Activated naive CD8-positive, alpha-beta T cell treated with anti-CD3 and anti-CD28 coated beads, Interleukin-2, amount 10 ng/mL, durations not matched to agents 7 days and 5 days (primary cell): Measurements from ENCODE around the gene MPST. TPM values are rescaled to one million over a fixed set of nuclear protein-coding genes. Genes with fewer than 3 reads are reported as not detected.
A peak's percentile ranks its signal among the peaks of the same experiment; 100 is the strongest.

Source experiments
- ATAC-seq: fragments of 150-1000 bp; cut with Tn5 transposase; one replicate; pipeline ENCODE4 v1.10.0; 2021; ENCODE audit warnings: low read depth, moderate library complexity
- POLR2A ChIA-PET: fragments of 350-600 bp; sonication (Branson Sonifier 250); formaldehyde crosslinking; loops from one replicate; lab custom pipeline; 2021; ENCODE audit warnings: antibody characterized with exemption; lab: Charles Lee
- DNase-seq: peaks from one replicate; pipeline ENCODE4 v3.0.0; 2021
- H3K27ac Mint-ChIP-seq: one replicate; pipeline ENCODE4 v1.8.0; 2022; ENCODE audit warnings: mild to moderate bottlenecking, mixed read lengths
- H3K27me3 Mint-ChIP-seq: one replicate; pipeline ENCODE4 v1.8.0; 2022; ENCODE audit warnings: mild to moderate bottlenecking, moderate library complexity, mixed read lengths
- H3K36me3 Mint-ChIP-seq: one replicate; pipeline ENCODE4 v1.8.0; 2021; ENCODE audit warnings: mild to moderate bottlenecking, mixed read lengths
- H3K4me1 Mint-ChIP-seq: one replicate; pipeline ENCODE4 v1.8.0; 2021; ENCODE audit warnings: mixed read lengths
- H3K4me3 Mint-ChIP-seq: one replicate; pipeline ENCODE4 v1.8.0; 2022; ENCODE audit warnings: mild to moderate bottlenecking, moderate library complexity, mixed read lengths
- H3K9me3 Mint-ChIP-seq: one replicate; pipeline ENCODE4 v1.8.0; 2021; ENCODE audit warnings: mixed read lengths
- total RNA-seq, 2 experiments: library from RNA; stranded (reverse); gene quantifications; one replicate each; pipeline ENCODE4 v1.2.3, GENCODE V29; 2021

Gene MPST
- total RNA-seq, 2 experiments from 2014 or later = 23.1 to 23.4 TPM

- no peak overlapping the region for H3K4me3 Mint-ChIP-seq
- peaks cover 8% of the 10 kb centered on the region for H3K27me3 Mint-ChIP-seq
- ATAC-seq = no peak
- peaks cover 5% of the 10 kb centered on the region for H3K36me3 Mint-ChIP-seq
- POLR2A ChIA-PET = interaction anchor here (0.7 kb wide), 1 partner anchor 50 kb away, joined by 3 read pairs; no protein-coding TSS in a partner anchor
- no peak for DNase-seq
- peaks cover 10% of the 10 kb centered on the region for H3K4me1 Mint-ChIP-seq
- H3K27ac Mint-ChIP-seq = no peak overlapping the region
- H3K9me3 Mint-ChIP-seq = no peaks in the 10 kb centered on the region
These were observed 1.5 kb downstream of the MPST start for GRCh38 chr22:37021041-37021440.

- DNase-seq = peak; percentile 69
- peak; percentile 41 for ATAC-seq
- peak overlapping the region; percentile 55 for H3K4me3 Mint-ChIP-seq
These were observed 2.4 kb downstream of the MPST start for GRCh38 chr22:37021710-37022482.

DNA sequence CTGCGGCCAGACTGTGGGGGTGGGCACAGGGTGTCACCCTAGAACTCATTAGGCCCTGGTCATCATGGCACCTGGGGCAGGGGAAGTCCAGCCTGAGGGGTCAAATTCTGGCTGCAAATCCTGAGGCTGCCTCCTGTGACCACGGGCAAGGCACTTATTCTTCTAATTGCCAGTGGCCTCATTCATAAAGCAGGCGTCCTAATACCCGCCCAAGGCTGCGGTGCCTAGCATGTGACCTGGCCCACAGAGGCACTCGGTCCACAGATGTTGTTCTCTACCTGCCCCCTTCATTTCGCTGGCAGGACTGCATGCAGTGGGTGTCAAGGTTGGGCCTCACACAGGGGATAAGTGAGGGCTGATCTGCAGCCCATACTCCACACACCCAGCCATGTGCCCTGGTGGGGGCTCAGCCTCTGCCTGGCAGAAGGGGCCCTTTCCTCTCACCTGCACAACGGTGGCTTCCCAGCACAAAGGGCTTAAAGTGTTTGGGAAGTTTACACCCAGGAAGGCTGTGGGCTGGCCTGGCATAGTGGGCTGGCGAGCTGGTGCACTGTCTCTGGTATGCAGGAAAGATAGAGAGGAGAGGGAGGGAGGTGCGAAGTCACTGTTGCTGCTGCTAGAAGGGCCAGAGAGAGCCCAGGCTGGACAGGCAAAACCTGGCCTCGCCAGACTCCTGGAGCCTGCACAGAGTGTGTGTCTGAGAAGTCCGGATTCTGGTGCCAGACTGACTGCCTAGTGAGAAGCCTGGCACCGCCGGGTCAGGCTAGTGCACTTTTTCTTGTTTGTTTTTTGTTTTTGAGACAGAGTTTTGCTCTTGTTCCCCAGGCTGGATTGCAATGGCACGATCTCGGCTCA, 3.2 kb downstream of the MPST start:
- Mint-ChIP-seq H3K27me3 (peaks cover 8% of the 10 kb centered on the region), H3K4me3 (no peak overlapping the region), H3K36me3 (peaks cover 5% of the 10 kb centered on the region), H3K4me1 (peaks cover 10% of the 10 kb centered on the region), H3K27ac (no peak overlapping the region), H3K9me3 (no peaks in the 10 kb centered on the region)
- POLR2A ChIA-PET = no interaction called here
- DNase-seq (no peak), ATAC-seq (no peak)

More at GRCh38 chr22:37021710-37022482, 2.4 kb downstream of the MPST start:
- POLR2A ChIA-PET = no interaction called here
- Mint-ChIP-seq H3K27ac (no peak overlapping the region), H3K27me3 (peaks cover 8% of the 10 kb centered on the region), H3K36me3 (peaks cover 5% of the 10 kb centered on the region), H3K9me3 (no peaks in the 10 kb centered on the region), H3K4me1 (peaks cover 10% of the 10 kb centered on the region)

- DNase-seq (no peak), ATAC-seq (no peak)
- peaks cover 8% of the 10 kb centered on the region for H3K4me1 Mint-ChIP-seq
- H3K27ac Mint-ChIP-seq = no peak overlapping the region
- POLR2A ChIA-PET = no interaction called here
- no peak overlapping the region for H3K4me3 Mint-ChIP-seq
- H3K27me3 Mint-ChIP-seq = peaks cover 8% of the 10 kb centered on the region
- H3K9me3 Mint-ChIP-seq = no peaks in the 10 kb centered on the region
- H3K36me3 Mint-ChIP-seq = peaks cover 5% of the 10 kb centered on the region
These were observed 4.3 kb downstream of the MPST start for GRCh38 chr22:37023743-37024338.

DNA sequence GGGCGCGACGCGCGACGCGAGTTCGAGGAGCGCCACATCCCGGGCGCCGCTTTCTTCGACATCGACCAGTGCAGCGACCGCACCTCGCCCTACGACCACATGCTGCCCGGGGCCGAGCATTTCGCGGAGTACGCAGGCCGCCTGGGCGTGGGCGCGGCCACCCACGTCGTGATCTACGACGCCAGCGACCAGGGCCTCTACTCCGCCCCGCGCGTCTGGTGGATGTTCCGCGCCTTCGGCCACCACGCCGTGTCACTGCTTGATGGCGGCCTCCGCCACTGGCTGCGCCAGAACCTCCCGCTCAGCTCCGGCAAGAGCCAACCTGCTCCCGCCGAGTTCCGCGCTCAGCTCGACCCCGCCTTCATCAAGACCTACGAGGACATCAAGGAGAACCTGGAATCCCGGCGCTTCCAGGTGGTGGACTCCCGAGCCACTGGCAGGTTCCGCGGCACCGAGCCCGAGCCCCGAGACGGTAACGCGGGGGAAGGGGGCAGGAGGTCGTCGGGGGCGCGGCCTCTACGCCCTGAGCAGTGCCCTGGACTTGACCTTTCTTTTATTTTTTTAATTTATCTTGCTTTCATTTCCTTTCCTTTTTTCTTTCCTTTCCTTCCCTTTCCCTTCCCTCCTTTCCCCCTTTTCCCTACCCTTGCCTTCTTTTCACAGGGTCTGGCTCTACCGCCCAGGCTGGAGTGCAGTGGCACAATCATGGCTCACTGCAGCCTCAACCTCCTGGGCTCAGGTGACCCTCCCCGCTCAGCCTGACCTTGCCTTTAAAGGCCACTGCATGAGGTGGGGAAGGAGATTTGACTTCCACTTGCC, 5.0 kb downstream of the MPST start:
- Mint-ChIP-seq H3K27me3 (peaks cover 8% of the 10 kb centered on the region), H3K4me3 (no peak overlapping the region), H3K4me1 (peaks cover 8% of the 10 kb centered on the region), H3K9me3 (no peaks in the 10 kb centered on the region), H3K36me3 (peaks cover 5% of the 10 kb centered on the region), H3K27ac (no peak overlapping the region)
- DNase-seq = no peak
- no peak for ATAC-seq
- POLR2A ChIA-PET = no interaction called here

- peaks cover 5% of the 10 kb centered on the region for H3K36me3 Mint-ChIP-seq
- peaks cover 5% of the 10 kb centered on the region for H3K4me1 Mint-ChIP-seq
- H3K9me3 Mint-ChIP-seq = no peaks in the 10 kb centered on the region
- POLR2A ChIA-PET = interaction anchor here (0.5 kb wide), 1 partner anchor 14 kb away, joined by 4 read pairs; no protein-coding TSS in a partner anchor
- H3K4me3 Mint-ChIP-seq = no peak overlapping the region
- peaks cover 5% of the 10 kb centered on the region for H3K27me3 Mint-ChIP-seq
- no peak for DNase-seq
- ATAC-seq = no peak
- no peak overlapping the region for H3K27ac Mint-ChIP-seq
These were observed 6.0 kb downstream of the MPST start for GRCh38 chr22:37025500-37026070.

- peaks cover 4% of the 10 kb centered on the region for H3K4me1 Mint-ChIP-seq
- peaks cover 3% of the 10 kb centered on the region for H3K27me3 Mint-ChIP-seq
- POLR2A ChIA-PET = no interaction called here
- H3K27ac Mint-ChIP-seq = no peak overlapping the region
- H3K36me3 Mint-ChIP-seq = peaks cover 5% of the 10 kb centered on the region
- no peaks in the 10 kb centered on the region for H3K9me3 Mint-ChIP-seq
- H3K4me3 Mint-ChIP-seq = no peak overlapping the region
- DNase-seq = no peak
- no peak for ATAC-seq
These were observed 6.8 kb downstream of the MPST start for GRCh38 chr22:37026325-37026724.

GRCh38 chr22:37027556-37027955, 8.0 kb downstream of the MPST start:
- Mint-ChIP-seq H3K4me1 (peaks cover 1% of the 10 kb centered on the region), H3K36me3 (peaks cover 5% of the 10 kb centered on the region), H3K27ac (no peak overlapping the region), H3K27me3 (no peaks in the 10 kb centered on the region), H3K4me3 (no peak overlapping the region), H3K9me3 (no peaks in the 10 kb centered on the region)
- ATAC-seq (no peak), DNase-seq (no peak)
- POLR2A ChIA-PET = no interaction called here

DNA sequence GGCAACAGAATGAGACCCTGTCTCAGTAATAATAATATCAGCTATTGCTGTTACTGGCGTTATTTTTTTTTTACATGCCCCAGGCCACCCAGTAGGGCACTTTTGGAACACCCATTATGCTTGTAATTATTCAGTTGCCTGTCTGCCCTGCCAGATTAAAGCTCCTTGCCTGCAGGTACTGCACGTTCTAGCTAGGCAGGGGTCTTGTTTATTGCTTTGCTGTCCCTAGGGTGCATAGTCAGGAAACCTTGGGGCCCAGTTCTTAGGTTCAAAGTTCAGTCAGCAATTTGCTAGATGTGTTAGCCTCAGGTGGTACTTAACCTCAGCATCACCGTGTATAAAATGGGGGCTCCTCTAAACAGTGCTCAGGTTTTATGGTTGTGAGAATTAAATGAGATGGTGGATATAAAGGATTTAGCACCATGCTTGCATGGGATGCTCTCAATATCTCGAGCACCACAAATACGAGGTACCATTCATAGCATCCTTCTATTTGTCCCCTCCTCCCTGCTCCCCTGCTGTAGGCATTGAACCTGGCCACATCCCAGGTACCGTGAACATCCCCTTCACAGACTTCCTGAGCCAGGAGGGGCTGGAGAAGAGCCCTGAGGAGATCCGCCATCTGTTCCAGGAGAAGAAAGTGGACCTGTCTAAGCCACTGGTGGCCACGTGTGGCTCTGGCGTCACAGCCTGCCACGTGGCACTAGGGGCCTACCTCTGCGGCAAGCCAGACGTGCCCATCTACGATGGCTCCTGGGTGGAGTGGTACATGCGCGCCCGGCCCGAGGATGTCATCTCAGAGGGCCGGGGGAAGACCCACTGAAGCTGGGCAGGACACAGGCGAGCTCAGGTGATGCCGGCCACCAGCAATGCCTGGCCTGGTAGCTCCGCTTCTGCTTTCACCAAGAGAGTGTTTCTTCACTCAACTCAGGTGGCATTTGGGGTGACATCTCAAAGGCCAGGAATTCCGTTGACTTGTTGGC, 9.4 kb downstream of the MPST start:
- DNase-seq (no peak), ATAC-seq (no peak)
- H3K27ac Mint-ChIP-seq = no peak overlapping the region
- no peaks in the 10 kb centered on the region for H3K27me3 Mint-ChIP-seq
- no peaks in the 10 kb centered on the region for H3K9me3 Mint-ChIP-seq
- H3K36me3 Mint-ChIP-seq = peaks cover 5% of the 10 kb centered on the region
- H3K4me1 Mint-ChIP-seq = peaks cover 1% of the 10 kb centered on the region
- no peak overlapping the region for H3K4me3 Mint-ChIP-seq
- POLR2A ChIA-PET = no interaction called here

GRCh38 chr22:37030560-37031281, 11.2 kb downstream of the MPST start:
- no peak overlapping the region for H3K27ac Mint-ChIP-seq
- peaks cover 9% of the 10 kb centered on the region for H3K27me3 Mint-ChIP-seq
- DNase-seq = no peak
- POLR2A ChIA-PET = no interaction called here
- H3K4me3 Mint-ChIP-seq = no peak overlapping the region
- H3K9me3 Mint-ChIP-seq = no peaks in the 10 kb centered on the region
- ATAC-seq = no peak
- H3K36me3 Mint-ChIP-seq = no peaks in the 10 kb centered on the region
- no peaks in the 10 kb centered on the region for H3K4me1 Mint-ChIP-seq

DNA sequence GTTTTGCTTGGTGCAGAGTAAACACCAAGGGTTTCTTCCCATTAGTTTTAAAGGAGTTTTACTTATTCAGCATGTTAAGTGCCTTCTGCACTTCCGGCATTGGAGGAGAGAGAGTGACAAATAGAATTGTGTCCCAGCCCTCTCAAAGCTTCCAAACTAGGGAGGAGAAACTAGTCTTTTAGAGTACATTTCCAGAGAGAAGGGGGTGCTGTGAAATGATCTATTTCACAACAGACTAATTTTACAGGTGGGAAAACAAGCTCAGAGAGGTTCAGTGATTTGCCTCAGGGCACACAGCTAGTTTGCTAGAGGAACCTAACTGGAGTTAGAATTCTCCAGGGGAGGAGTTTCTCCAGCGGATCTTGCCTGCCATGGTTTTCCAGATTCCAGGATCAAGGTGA, 12.6 kb downstream of the MPST start:
- no peaks in the 10 kb centered on the region for H3K9me3 Mint-ChIP-seq
- DNase-seq (no peak), ATAC-seq (no peak)
- no peak overlapping the region for H3K27ac Mint-ChIP-seq
- no peaks in the 10 kb centered on the region for H3K36me3 Mint-ChIP-seq
- no peak overlapping the region for H3K4me3 Mint-ChIP-seq
- H3K4me1 Mint-ChIP-seq = no peaks in the 10 kb centered on the region
- POLR2A ChIA-PET = no interaction called here
- H3K27me3 Mint-ChIP-seq = peaks cover 18% of the 10 kb centered on the region
